HepG2 (cell line): ENCODE data around the gene MYO3B. TPM values are rescaled to one million over a fixed set of nuclear protein-coding genes. Genes with fewer than 3 reads are reported as not detected.

ENCODE experiments used
- ATF3 ChIP-seq: sonication (generic); formaldehyde crosslinking; IDR thresholded peaks from 2 replicates; pipeline ENCODE4 v1.4.0; 2020; ENCODE audit warnings: missing genetic modification reagents
- ETV5 ChIP-seq: IDR thresholded peaks from 2 replicates; pipeline ENCODE4 v1.6.1; 2018; ENCODE audit warnings: missing biosample characterization, missing genetic modification reagents, inconsistent platforms, borderline replicate concordance
- HOXA7 ChIP-seq: sonication (generic); formaldehyde crosslinking; IDR thresholded peaks from 2 replicates; pipeline ENCODE4 v1.8.1; 2022; ENCODE audit warnings: mild to moderate bottlenecking, missing genetic modification reagents, moderate library complexity
- MED13 ChIP-seq: sonication (generic); formaldehyde crosslinking; IDR thresholded peaks from 2 replicates; pipeline ENCODE4 v1.5.0; 2020; ENCODE audit warnings: missing genetic modification reagents
- MXI1 ChIP-seq: IDR thresholded peaks from 3 replicates; pipeline ENCODE4 v1.6.1; 2012; ENCODE audit warnings: low read depth, low read length, inconsistent platforms, borderline replicate concordance
- NAIF1 ChIP-seq: sonication (generic); formaldehyde crosslinking; IDR thresholded peaks from 2 replicates; pipeline ENCODE4 v1.5.0; 2020; ENCODE audit warnings: mild to moderate bottlenecking, missing genetic modification reagents, borderline replicate concordance
- NBN ChIP-seq: fragments of 450-650 bp; conservative IDR thresholded peaks from 2 replicates; pipeline ENCODE4 v1.6.1; 2017
- PHB2 ChIP-seq: fragments of 450-650 bp; IDR thresholded peaks from 2 replicates; pipeline ENCODE4 v1.6.1; 2018; ENCODE audit not compliant: partially characterized antibody
- RORA ChIP-seq: sonication (generic); formaldehyde crosslinking; IDR thresholded peaks from 2 replicates; pipeline ENCODE4 v1.5.0; 2020; ENCODE audit warnings: mild to moderate bottlenecking, missing genetic modification reagents, moderate library complexity
- SNAPC4 ChIP-seq: sonication (generic); formaldehyde crosslinking; IDR thresholded peaks from 2 replicates; pipeline ENCODE4 v1.4.0; 2020; ENCODE audit warnings: mild to moderate bottlenecking, missing genetic modification reagents
- THAP9 ChIP-seq: sonication (generic); formaldehyde crosslinking; IDR thresholded peaks from 2 replicates; pipeline ENCODE4; 2020; ENCODE audit warnings: missing genetic modification reagents, mild to moderate bottlenecking, borderline replicate concordance
- ZNF138 ChIP-seq: sonication (generic); formaldehyde crosslinking; IDR thresholded peaks from 2 replicates; pipeline ENCODE4 v1.5.0; 2020; ENCODE audit warnings: mild to moderate bottlenecking, low read depth, missing genetic modification reagents
- ZNF235 ChIP-seq: sonication (generic); formaldehyde crosslinking; IDR thresholded peaks from 2 replicates; pipeline ENCODE4 v1.8.1; 2023; ENCODE audit warnings: mild to moderate bottlenecking, missing genetic modification reagents, borderline replicate concordance
- ZNF432 ChIP-seq: sonication (generic); formaldehyde crosslinking; IDR thresholded peaks from 2 replicates; pipeline ENCODE4 v1.5.0; 2020; ENCODE audit warnings: missing genetic modification reagents, mild to moderate bottlenecking, borderline replicate concordance
- ZNF546 ChIP-seq: sonication (generic); formaldehyde crosslinking; conservative IDR thresholded peaks from 2 replicates; pipeline ENCODE4 v1.8.1; 2023; ENCODE audit warnings: mild to moderate bottlenecking, missing genetic modification reagents
- ZNF639 ChIP-seq: conservative IDR thresholded peaks from 2 replicates; pipeline ENCODE4 v1.6.1; 2018; ENCODE audit warnings: missing genetic modification reagents
- ZNF879 ChIP-seq: sonication (generic); formaldehyde crosslinking; IDR thresholded peaks from 2 replicates; pipeline ENCODE4 v1.8.1; 2023; ENCODE audit warnings: missing genetic modification reagents
- polyA plus RNA-seq, 8 experiments: library from polyadenylated mRNA; depleted of rRNA in 3 of 8; stranded (reverse) in 7 of 8; unstranded in 1 of 8; fragments of >200 nt; fragmentation: Illumina TruSeq in 4 of 8; extraction: Trizol in 4 of 8; gene quantifications; 2 replicates each; pipeline versions ENCODE4 v1.2.1 to v1.2.3, GENCODE V29; 2011 to 2016; ENCODE audit warnings: low read depth in 4 of 8, missing spikeins in 1 of 8, mixed read lengths in 1 of 8; ENCODE audit not compliant: insufficient read depth in 1 of 8
- total RNA-seq, 5 experiments: library from RNA; depleted of rRNA; stranded (reverse); fragments of >200 nt; fragmentation: Illumina TruSeq; extraction: Trizol; gene quantifications; 2 replicates each; pipeline ENCODE4 v1.2.3, GENCODE V29; 2016; ENCODE audit warnings: low read depth in 1 of 5

The MYO3B gene
- total and polyA plus RNA-seq, 2 of the 13 experiments (the other 11 are each of a cell fraction or from before 2014, with no cell fraction given), result 0.01 TPM; not detected in 1

GRCh38 chr2:170485254-170486026 is 307.5 kb downstream of the MYO3B start (continued):
- TF ChIP-seq THAP9 (CRISPR knock-in tag), result no peak
- no peak for TF ChIP-seq MXI1
- TF ChIP-seq ZNF432, result no peak
- TF ChIP-seq ZNF879, result no peak
- TF ChIP-seq NAIF1 (CRISPR knock-in tag), result no peak
- no peak for TF ChIP-seq NBN
- no peak for TF ChIP-seq ATF3 (CRISPR knock-in tag)
- TF ChIP-seq RORA (CRISPR knock-in tag), result no peak
- TF ChIP-seq ZNF235, result no peak
- TF ChIP-seq ETV5 (CRISPR knock-in tag), result no peak
- no peak for TF ChIP-seq ZNF546
- TF ChIP-seq ZNF138 (CRISPR knock-in tag), result no peak
- TF ChIP-seq PHB2, result no peak
- TF ChIP-seq HOXA7, result no peak
- no peak for TF ChIP-seq ZNF639 (CRISPR knock-in tag)
- TF ChIP-seq SNAPC4 (CRISPR knock-in tag), result no peak
- TF ChIP-seq MED13, result no peak
